KOPT-K1 (cell line): ENCODE measurements around the gene BMPER.

ENCODE experiments used
- H3K27ac ChIP-seq: fragments of 200-600 bp; sonication (generic); 2 replicates; pipeline ENCODE4 v1.5.1; 2016; ENCODE audit warnings: antibody characterized with exemption, mild to moderate bottlenecking, low read depth, low read length; ENCODE audit not compliant: poor library complexity, severe bottlenecking
- H3K36me3 ChIP-seq: fragments of 200-600 bp; sonication (generic); 2 replicates; pipeline ENCODE4 v1.5.1; 2017; ENCODE audit warnings: antibody characterized with exemption, mild to moderate bottlenecking, low read length, moderate library complexity; ENCODE audit not compliant: insufficient read depth
- H3K9me3 ChIP-seq: fragments of 200-600 bp; sonication (generic); 2 replicates; pipeline ENCODE4 v1.5.1; 2017; ENCODE audit warnings: antibody characterized with exemption, low read length, mild to moderate bottlenecking; ENCODE audit not compliant: insufficient read depth, poor library complexity, severe bottlenecking

BMPER gene

GRCh38 chr7:33905389-33906032 is at the start of gene BMPER:
Gene BMPER (plus strand): TSS chr7:33905539. CDS start chr7:33905614, 75 bp downstream.
- Histone ChIP-seq H3K27ac (no peak within 1 kb of the TSS), H3K9me3 (no peaks in the 10 kb centered on the region)

GRCh38 chr7:33861947-33862346 is 43.4 kb upstream of the BMPER start:
- Histone ChIP-seq H3K36me3 (no peaks in the 10 kb centered on the region), H3K27ac (no peak overlapping the region), H3K9me3 (no peaks in the 10 kb centered on the region)

More at GRCh38 chr7:33905389-33906032, at the start of gene BMPER:
- H3K36me3 ChIP-seq, result no peaks in the 10 kb centered on the region

GRCh38 chr7:33862946-33863814 is 42.2 kb upstream of the BMPER start:
- Histone ChIP-seq H3K27ac (no peak overlapping the region), H3K9me3 (no peaks in the 10 kb centered on the region), H3K36me3 (no peaks in the 10 kb centered on the region)

GRCh38 chr7:33868166-33868565 is 37.2 kb upstream of the BMPER start:
- Histone ChIP-seq H3K9me3 (no peaks in the 10 kb centered on the region), H3K36me3 (no peaks in the 10 kb centered on the region), H3K27ac (no peak overlapping the region)

GRCh38 chr7:33869176-33869575 is 36.2 kb upstream of the BMPER start:
- Histone ChIP-seq H3K36me3 (no peaks in the 10 kb centered on the region), H3K9me3 (no peaks in the 10 kb centered on the region), H3K27ac (no peak overlapping the region)

GRCh38 chr7:33870120-33870519 is 35.2 kb upstream of the BMPER start:
- no peak overlapping the region for H3K27ac ChIP-seq
- no peaks in the 10 kb centered on the region for H3K36me3 ChIP-seq
- H3K9me3 ChIP-seq, result no peaks in the 10 kb centered on the region

GRCh38 chr7:33872870-33873269 is 32.5 kb upstream of the BMPER start:
- Histone ChIP-seq H3K9me3 (no peaks in the 10 kb centered on the region), H3K36me3 (no peaks in the 10 kb centered on the region), H3K27ac (no peak overlapping the region)

- H3K27ac ChIP-seq, result no peak overlapping the region
- no peaks in the 10 kb centered on the region for H3K36me3 ChIP-seq
- no peaks in the 10 kb centered on the region for H3K9me3 ChIP-seq
Measured at GRCh38 chr7:33873518-33873917, 31.8 kb upstream of the BMPER start.

- Histone ChIP-seq H3K36me3 (no peaks in the 10 kb centered on the region), H3K27ac (no peak overlapping the region), H3K9me3 (no peaks in the 10 kb centered on the region)
Measured at GRCh38 chr7:33873981-33874750, 31.2 kb upstream of the BMPER start.

GRCh38 chr7:33874943-33875342 is 30.4 kb upstream of the BMPER start:
- no peaks in the 10 kb centered on the region for H3K36me3 ChIP-seq
- no peaks in the 10 kb centered on the region for H3K9me3 ChIP-seq
- no peak overlapping the region for H3K27ac ChIP-seq

GRCh38 chr7:33876596-33877274 is 28.6 kb upstream of the BMPER start:
- Histone ChIP-seq H3K36me3 (no peaks in the 10 kb centered on the region), H3K27ac (no peak overlapping the region), H3K9me3 (no peaks in the 10 kb centered on the region)

GRCh38 chr7:33880787-33881186 is 24.6 kb upstream of the BMPER start:
- no peak overlapping the region for H3K27ac ChIP-seq
- no peaks in the 10 kb centered on the region for H3K36me3 ChIP-seq
- H3K9me3 ChIP-seq, result no peaks in the 10 kb centered on the region

GRCh38 chr7:33881316-33881715 is 24.0 kb upstream of the BMPER start:
- no peaks in the 10 kb centered on the region for H3K9me3 ChIP-seq
- H3K27ac ChIP-seq, result no peak overlapping the region
- H3K36me3 ChIP-seq, result no peaks in the 10 kb centered on the region

GRCh38 chr7:33882040-33882837 is 23.1 kb upstream of the BMPER start:
- H3K36me3 ChIP-seq, result no peaks in the 10 kb centered on the region
- H3K9me3 ChIP-seq, result no peaks in the 10 kb centered on the region
- no peak overlapping the region for H3K27ac ChIP-seq
